ENCODE measurements around the gene PLB1.
"Not testable (repeated sequence)": the region's sequence is repeated elsewhere in the genome, so short reads cannot be mapped to it uniquely, and the experiment has no call there.

PLB1 gene

DNA sequence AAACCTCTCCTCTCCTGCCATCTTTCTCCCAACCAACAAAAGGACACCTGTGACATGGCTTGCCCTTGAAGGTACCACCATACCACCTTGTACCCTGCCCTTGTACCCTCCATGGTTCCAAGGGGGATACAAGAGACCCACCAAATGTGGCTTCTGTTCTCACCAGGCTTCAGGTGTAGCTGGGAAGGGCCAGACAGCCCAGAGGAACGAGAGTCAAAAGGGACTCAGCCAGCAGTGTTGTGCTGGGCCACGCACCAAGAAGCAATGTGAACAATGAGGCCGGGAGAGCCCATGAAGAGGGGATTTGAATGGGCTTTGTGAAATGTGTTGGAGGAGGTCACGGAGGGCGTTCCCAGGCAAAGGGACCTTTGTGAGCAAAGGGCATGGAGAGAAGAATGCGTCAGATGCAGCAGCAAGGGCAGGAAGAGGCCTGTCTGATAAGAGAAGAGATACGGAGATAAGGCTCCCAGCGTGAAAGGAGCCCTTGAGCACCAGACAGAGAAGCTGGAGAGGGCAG, 48.6 kb downstream of the PLB1 start:
- DNase-seq (ENCODE audit: low read depth), result no peak
- no peak overlapping the region for H3K4me3 ChIP-seq (ENCODE audit: low read length)
- TF ChIP-seq, protein P1, sequence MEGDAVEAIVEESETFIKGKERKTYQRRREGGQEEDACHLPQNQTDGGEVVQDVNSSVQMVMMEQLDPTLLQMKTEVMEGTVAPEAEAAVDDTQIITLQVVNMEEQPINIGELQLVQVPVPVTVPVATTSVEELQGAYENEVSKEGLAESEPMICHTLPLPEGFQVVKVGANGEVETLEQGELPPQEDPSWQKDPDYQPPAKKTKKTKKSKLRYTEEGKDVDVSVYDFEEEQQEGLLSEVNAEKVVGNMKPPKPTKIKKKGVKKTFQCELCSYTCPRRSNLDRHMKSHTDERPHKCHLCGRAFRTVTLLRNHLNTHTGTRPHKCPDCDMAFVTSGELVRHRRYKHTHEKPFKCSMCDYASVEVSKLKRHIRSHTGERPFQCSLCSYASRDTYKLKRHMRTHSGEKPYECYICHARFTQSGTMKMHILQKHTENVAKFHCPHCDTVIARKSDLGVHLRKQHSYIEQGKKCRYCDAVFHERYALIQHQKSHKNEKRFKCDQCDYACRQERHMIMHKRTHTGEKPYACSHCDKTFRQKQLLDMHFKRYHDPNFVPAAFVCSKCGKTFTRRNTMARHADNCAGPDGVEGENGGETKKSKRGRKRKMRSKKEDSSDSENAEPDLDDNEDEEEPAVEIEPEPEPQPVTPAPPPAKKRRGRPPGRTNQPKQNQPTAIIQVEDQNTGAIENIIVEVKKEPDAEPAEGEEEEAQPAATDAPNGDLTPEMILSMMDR (conservative IDR thresholded peaks at IDR 0.05; ENCODE audit: low read depth, low read length), result no peak

DNA sequence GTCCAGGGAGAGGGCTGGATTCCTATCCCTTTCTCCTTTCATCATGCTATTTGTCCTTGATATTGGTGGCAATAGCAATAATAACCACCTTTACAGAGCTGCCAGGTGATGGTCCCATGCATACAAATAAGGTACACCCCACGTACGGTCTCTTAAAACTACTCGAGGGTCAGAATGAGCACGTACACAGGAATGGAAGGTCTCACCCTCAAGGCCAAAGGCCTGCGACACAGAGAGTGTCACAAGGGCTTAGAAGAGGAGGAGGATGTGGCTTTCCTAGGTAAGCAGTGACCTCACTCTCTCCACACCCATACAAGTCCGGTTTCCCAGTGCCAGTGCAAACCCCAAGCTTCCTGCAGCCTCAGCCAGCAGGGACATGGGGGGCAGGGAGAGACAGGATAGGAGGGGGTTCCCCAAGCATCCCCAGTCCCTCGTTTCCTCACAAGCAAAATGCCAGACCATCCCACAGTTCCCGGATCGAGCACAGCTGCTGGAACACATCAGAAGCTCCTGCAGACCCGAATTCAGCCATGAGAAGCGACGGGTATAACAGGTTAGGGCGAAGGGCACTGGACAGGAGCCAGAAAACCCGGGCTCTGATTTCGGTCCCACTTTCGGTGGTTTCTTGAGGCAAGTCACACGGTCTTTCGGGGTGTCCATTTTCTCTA, 49.2 kb downstream of the PLB1 start:
- H3K4me3 ChIP-seq (ENCODE audit: low read length), result no peak overlapping the region
- TF ChIP-seq, protein P1 (conservative IDR thresholded peaks at IDR 0.05; ENCODE audit: low read depth, low read length), result no peak
- no peak for DNase-seq (ENCODE audit: low read depth)

DNA sequence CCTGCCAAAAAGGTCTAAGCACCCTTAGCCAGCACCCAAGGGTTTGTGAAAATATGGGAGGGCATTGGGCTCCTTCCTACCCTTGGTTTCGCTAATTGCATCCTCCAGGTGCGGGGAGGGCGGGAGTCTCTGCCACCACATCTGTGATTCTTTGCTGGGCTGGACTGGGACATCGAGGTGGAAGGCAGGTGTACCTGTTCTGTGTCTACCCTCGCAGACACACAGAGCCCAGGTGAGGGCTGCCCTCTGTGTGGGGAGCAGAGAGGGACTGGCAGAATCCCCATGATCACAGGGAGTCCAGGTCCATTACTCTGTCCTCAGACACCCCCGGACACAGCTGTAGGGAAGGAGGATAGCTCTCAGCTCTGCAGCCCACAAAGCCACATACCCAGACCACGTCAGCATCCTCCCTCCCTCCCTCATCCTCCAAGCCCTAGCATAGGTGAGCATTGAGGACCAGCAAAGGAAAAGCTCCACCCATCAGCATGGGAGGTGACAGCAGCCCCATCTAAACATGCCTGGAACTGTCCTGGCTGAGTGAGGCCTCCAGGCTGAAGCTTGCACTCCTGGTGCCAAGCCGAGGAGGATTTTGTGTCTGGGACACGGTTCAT, 49.8 kb downstream of the PLB1 start:
- DNase-seq (ENCODE audit: low read depth), result no peak
- TF ChIP-seq, protein P1 (conservative IDR thresholded peaks at IDR 0.05; ENCODE audit: low read depth, low read length), result no peak
- no peak overlapping the region for H3K4me3 ChIP-seq (ENCODE audit: low read length)

DNA sequence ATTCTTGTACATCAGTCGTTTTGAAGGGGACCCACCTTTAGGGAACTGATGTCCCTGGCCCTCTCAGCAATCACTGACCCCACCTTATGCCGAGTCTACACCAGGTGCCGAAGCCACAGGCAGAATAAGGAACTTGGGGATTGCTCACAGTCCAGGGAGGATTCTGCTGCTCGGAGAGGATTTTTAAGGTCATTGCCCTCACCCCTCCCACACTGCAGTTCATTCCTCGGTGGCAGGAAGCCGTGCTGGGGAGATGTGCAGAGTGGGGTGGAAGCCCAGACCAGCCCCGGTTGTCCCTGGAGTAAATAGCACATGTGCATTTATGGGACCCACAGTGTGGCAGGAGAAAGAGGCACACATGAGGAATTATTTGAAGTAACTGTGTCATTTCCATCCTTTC, 50.4 kb downstream of the PLB1 start:
- TF ChIP-seq, protein P1 (conservative IDR thresholded peaks at IDR 0.05; ENCODE audit: low read depth, low read length), result no peak
- H3K4me3 ChIP-seq (ENCODE audit: low read length), result no peak overlapping the region
- DNase-seq (ENCODE audit: low read depth), result no peak

DNA sequence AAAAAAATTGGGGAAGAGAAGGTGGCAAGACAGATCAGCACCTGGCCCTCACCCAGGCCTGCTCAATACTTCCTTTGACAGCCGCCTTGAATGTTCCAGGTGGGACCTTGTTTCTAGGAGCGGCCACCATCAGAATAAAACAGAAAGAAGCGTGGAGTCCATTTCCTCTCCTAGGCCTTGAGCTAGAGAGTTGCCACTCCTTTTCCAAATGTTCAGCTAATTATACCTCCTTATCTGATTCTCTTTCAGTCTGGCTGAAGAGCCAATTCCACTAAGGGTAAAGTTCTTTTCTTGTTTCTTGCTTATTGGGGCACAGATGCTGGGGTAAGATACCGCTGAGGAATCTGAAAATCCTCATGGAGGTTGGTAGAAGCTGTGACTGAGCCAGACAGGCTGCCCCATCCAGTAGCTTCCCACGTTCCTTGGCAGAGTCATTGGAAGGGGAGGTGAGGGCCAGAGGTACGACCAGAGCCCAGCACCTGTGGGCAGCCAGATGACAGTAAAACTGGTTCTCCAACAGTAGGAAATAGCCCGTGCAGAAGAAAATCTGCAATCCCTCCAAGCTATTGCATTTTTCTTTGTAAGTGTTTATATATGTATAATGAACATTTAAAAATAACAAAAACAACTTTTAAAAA, 51.5 kb downstream of the PLB1 start:
- TF ChIP-seq, protein P1 (conservative IDR thresholded peaks at IDR 0.05; ENCODE audit: low read depth, low read length), result no peak
- H3K4me3 ChIP-seq (ENCODE audit: low read length), result no peak overlapping the region
- no peak for DNase-seq (ENCODE audit: low read depth)

DNA sequence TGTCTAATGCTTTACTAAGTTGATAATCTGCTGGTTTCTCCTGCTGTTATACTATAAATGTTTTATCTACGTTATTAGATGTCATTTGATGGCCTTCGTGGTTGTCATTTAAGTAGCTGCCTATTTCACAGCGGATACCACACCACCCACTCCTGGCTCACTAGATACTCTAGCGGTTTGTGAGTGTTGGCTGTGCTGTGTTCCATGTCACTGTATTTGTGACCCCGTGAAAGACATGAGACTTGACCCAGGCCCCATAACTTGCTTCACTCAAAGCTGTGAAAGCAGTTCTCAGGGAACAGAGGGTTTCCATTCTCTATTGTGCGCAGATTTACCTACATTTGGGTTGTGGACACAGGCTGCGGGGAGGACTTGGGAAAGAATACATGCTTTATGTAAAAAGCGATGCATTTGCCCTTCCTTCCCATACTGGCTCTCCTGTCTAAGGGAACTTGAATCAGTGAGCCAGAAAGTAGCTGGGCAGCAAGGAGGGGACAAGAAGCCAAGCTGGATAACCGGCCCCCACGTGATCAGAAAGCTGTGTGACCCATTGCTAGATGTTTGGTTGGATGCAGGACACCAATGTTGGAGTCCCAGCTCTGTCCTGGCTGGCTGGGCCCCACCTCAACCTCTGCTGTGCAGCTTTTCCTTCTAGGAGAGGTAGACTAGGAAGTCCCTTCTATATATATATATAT, 52.2 kb downstream of the PLB1 start:
- TF ChIP-seq, protein P1 (conservative IDR thresholded peaks at IDR 0.05; ENCODE audit: low read depth, low read length), result no peak
- no peak for DNase-seq (ENCODE audit: low read depth)
- H3K4me3 ChIP-seq (ENCODE audit: low read length), result no peak overlapping the region

DNA sequence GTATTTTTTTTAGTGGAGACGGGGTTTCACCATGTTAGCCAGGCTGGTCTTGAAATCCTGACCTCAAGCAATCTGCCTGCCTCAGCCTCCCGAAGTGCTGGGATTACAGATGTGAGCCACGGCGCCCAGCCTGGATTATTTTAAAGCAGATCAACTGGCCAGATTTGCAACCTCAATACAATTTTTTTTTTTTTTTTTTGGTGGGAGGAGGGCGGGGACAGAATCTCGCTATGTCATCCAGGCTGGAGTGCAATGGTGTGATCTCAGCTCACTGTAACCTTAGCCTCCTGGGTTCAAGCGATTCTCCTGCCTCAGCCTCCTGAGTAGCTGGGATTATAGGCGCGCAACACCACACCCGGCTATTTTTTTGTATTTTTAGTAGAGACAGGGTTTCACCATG, 54.5 kb downstream of the PLB1 start:
- DNase-seq (ENCODE audit: low read depth); H3K4me3 ChIP-seq (ENCODE audit: low read length): not testable (repeated sequence)

Data from retinal pigment epithelial cell (primary cell).